Fibroblast of the aortic adventitia (primary cell): ENCODE data around the gene NOTCH2NLA. TPM values are rescaled to one million over a fixed set of nuclear protein-coding genes. Genes with fewer than 3 reads are reported as not detected.
"Not testable (repeated sequence)": the region's sequence is repeated elsewhere in the genome, so short reads cannot be mapped to it uniquely, and the experiment has no call there.

Source experiments
- DNase-seq: peaks from one replicate; pipeline ENCODE4 v3.0.0-alpha.2; 2010; ENCODE audit warnings: low read depth
- H3K4me3 ChIP-seq: 2 replicates; pipeline ENCODE4 v1.5.1; 2011; ENCODE audit warnings: low read depth, mild to moderate bottlenecking, control low read depth, low read length, moderate library complexity
- total RNA-seq: library from RNA; depleted of rRNA; stranded (reverse); fragments of >200 nt; gene quantifications from 2 replicates; pipeline ENCODE4 v1.2.3, GENCODE V29; 2012; ENCODE audit warnings: low replicate concordance

The NOTCH2NLA gene
- total RNA-seq, 1 donor = 50.7 TPM

DNA sequence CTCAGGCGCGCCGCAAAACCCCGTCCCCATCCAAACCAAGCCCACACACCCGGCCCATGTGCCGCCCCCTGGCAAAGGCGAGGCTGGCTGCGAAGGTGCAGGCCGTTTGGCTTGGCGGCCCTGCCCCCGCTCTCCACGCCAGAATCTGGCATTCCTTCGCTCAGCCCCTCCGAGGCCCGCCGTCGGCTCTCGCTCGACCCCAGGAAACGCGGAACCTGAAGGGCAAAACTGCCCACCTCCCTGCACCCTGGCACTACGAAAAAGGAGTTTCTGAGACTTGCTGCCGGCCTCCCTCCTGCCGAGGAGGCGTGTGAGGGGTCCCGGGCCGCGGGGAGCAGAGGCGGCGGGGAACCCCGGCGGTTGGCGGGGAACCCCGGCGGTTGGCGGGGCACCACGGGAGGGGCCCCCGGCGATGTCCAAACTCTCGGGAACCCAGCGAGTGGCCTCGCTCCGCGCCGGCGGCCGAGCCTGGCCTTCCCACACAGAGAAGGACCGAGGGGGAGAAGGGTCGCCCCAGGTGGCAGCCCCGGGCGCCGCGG lies 608 bp downstream of the NOTCH2NLA start:
- H3K4me3 ChIP-seq = peak overlapping the region; percentile 64

GRCh38 chr1:146174531-146174930 lies 54.3 kb downstream of the NOTCH2NLA start:
- not testable (repeated sequence) for H3K4me3 ChIP-seq, DNase-seq

More for the DNA sequence above, 608 bp downstream of the NOTCH2NLA start:
- not testable (repeated sequence) for DNase-seq

DNA sequence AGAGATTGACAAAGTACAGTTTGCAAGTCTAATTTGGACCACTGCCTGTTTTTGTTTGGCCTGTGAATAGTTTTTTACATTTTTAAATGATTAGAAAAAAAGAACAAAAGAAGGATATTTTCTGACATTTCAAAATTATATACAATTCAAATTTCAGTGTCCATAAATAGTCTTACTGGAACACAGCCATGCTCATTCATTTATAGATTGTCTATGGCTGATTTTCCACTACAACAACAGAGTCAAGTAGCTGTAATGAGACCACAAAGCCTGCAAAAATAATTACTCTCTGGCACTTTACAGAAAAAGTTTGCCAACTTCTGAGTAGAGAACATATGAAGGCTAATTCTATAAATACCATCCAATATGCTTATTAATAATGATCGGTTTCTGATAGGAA lies 61.1 kb downstream of the NOTCH2NLA start:
- H3K4me3 ChIP-seq, DNase-seq: not testable (repeated sequence)

DNA sequence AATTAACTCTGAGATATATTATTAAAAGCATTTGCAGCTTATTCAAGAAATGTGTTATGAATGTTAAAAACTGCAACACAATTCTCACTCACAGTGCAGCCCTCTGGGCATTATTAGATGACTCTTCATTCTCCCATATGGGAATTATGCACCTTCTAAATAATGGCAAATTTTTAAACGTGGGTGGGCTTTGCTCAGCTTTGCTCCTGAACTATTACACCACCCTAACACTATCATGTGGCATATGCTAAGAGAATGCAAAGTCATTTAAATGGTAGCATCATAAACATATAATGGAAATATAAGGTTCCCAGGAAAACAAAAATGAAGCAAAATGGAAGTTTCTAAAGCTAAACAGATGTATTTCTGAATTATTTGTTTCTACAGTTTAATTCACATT lies 61.5 kb downstream of the NOTCH2NLA start:
- DNase-seq, H3K4me3 ChIP-seq: not testable (repeated sequence)

- DNase-seq, H3K4me3 ChIP-seq: not testable (repeated sequence)
Measured at GRCh38 chr1:146144465-146144864, 84.4 kb downstream of the NOTCH2NLA start, which contains the start of gene NBPF10. NBPF10 (minus strand) TSS chr1:146144804; CDS start chr1:146144769, 35 bp downstream.

Other genes starting within 250 kb of the NOTCH2NLA start
- 73.0 and 257 TPM in 2 replicates for gene TXNIP, start 232.4 kb downstream of the NOTCH2NLA start, total RNA-seq
- not detected in 2 replicates for gene HJV, start 207.3 kb downstream of the NOTCH2NLA start, total RNA-seq
- gene NBPF10, start 84.2 kb downstream of the NOTCH2NLA start, total RNA-seq = 1.1 and 3.7 TPM in 2 replicates